ENCODE data around the gene POMGNT1. TPM values are rescaled to one million over a fixed set of nuclear protein-coding genes. Genes with fewer than 3 reads are reported as not detected.

POMGNT1 gene
- polyA plus RNA-seq, 3 donors, result 23.8 to 39.3 (median 24.2) TPM

DNA sequence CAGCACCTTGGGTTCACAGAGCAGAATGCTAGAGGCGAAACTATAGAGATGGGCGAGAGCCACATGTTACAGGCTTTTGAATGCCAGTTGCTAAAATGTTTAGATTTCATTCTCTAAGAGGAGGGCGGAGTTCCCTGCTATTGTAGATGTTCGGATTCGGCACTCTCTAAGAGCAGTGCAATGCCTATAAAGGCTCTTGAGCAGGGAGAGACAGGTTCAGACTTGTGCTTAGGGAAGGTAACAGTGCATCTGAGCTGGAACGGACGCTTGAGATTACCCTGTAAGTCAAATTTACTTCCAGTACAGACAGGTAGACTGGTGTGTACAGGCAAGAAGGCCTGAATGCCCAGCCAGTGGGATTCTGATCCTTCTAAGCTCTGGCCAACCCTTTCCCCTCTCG, 20.2 kb upstream of the POMGNT1 start:
- WGBS, 3 donors, result 88 to 90% (median 88%) methylated on average over 8 of the region's 8 CpGs

DNA sequence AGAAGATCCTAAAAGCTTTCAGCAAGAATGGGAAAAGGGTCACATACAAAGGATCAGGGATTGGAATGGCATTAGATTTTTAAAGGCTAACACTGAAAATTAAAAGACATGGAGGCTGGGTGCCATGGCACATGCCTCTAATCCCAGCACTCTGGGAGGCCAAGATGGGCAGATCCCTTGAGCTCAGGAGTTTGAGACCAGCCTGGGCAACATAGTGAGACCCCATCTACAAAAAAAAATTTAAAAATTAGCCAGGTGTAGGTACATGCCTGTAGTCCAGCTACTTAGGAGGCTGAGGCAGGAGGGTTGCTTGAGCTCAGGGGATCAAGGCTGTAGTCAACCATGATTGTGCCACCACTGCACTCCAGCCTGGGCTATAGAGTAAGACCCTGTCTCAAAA, 17.3 kb upstream of the POMGNT1 start:
- no peak overlapping the region for H3K27ac ChIP-seq (ENCODE audit: low read depth, low read length)

More for the DNA sequence above, 20.2 kb upstream of the POMGNT1 start:
- no peak overlapping the region for H3K27ac ChIP-seq (ENCODE audit: low read depth, low read length)

DNA sequence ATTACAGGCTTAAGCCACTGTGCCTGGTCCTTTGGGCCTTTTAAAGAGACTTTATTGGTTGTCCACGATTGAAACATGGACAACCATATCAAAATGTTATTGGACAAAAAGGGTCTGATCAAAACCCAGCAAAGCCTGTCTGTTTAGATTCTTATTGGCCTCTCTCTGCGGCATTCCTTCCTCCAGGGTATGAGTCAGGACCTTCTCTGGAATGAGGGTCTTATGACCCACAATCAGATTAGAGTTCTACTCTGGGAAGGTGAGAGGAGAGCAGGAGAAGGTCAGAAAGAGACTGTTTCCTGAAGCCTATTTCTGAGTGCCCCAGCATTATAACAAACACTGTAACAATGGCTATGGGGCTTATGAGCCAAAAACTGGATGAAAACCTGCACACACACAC, 12.8 kb upstream of the POMGNT1 start:
- 70 to 79% (median 79%) methylated on average over 2 of the region's 2 CpGs for WGBS, 3 donors
- no peak overlapping the region for H3K27ac ChIP-seq (ENCODE audit: low read depth, low read length)

DNA sequence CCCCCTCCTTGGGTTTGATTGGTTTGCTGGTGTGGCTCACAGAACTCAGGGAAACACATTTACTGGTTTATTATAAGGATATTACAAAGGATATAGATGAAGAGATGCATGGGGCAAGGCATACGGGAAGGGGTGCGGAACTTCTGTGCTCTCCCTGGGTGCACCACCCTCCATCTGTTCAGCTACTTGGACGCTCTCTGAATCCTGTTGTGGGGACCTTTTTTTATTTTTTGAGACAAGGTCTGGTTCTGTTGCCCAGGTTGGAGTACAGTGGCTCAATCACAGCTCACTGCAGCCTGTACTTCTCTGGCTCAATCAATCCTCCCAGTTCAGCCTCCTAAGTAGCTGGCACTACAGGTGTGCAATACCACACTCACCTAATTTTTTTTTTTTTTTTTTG, 12.3 kb upstream of the POMGNT1 start:
- WGBS, 3 donors, result 90 to 96% (median 93%) methylated on average over 3 of the region's 3 CpGs

DNA sequence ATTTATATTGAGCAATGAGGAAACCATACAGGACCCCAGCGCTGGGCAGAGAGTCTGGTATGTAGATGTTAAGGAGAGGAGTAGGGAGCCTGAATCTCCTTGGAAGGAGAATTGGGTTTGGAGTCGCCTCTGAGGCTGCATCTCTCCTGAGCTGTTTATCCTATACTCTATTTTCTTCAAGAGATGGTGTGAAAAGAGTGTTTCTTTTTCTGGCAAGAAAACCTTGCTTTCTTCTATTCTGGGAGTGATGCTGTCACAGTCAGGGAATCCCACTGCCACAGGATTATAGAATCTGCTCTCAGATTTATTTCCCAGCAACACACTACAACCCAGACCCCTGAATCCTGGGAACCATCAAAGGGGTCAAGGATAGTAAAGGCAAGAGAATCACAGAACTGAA, 8.2 kb upstream of the POMGNT1 start:
- WGBS, 3 donors, result 81 to 90% (median 83%) methylated on average over 2 of the region's 2 CpGs
- no peak overlapping the region for H3K27ac ChIP-seq (ENCODE audit: low read depth, low read length)

More for the DNA sequence above, 12.3 kb upstream of the POMGNT1 start:
- no peak overlapping the region for H3K27ac ChIP-seq (ENCODE audit: low read depth, low read length)

DNA sequence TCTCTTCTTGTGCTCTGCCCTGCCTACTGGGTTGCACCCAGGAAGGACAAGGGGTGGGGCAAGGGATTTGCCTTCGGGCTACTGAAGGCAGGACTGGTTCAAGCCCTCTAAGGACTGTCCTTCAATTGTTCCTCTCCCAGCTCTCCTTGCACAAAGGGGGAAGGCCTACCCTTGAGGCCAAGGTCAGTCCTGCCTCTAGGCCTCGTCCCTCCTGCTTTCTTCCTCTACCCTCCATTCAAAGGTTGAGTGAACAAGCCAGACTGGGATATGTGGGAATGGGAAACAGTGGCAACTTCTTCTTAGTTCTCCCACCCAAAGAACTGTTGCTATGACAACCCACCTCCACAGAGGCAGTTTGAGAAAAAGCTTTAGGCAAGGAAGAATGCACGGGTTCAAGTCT, 7.6 kb upstream of the POMGNT1 start:
- 32 to 62% (median 54%) methylated on average over 3 of the region's 3 CpGs for WGBS, 3 donors
- H3K27ac ChIP-seq (ENCODE audit: low read depth, low read length), result no peak overlapping the region

DNA sequence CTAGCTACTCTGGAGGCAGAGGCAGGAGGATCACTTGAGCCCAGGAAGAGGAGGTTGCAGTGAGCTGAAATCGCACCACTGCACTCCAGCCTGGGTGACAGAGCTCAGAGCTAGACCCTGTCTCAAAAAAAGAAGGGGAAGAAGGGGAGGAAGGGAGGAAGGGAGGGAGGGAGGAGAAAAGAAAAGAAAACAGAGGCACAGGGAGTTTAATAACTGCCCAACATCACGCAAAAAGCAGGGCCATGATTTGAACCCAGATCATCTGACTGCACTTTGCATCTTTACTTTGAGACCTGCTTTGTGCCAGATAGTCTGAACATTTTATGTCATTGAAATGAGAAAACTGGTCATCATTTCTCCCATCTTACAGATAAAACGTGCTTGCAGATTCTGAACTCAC, 6.9 kb upstream of the POMGNT1 start:
- H3K27ac ChIP-seq (ENCODE audit: low read depth, low read length), result no peak overlapping the region
- 72 to 83% (median 76%) methylated on average over 3 of the region's 3 CpGs for WGBS, 3 donors

DNA sequence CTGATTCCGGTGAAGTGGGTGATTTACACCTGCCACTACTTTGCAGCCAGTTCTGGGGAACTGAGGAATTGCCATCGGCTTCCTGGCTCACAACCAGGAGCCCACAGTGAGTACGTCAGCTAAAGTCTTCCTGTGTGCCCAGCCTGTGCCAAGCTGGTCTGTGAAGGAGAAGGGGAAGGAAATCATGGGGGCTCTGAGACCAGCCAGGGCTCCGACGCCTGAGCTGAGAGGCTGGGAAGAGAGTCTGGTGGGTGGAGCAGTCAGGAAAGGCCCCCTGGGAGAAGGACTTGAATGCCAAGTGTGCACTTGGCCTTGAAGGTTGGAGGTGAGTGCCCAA, 6.1 kb upstream of the POMGNT1 start:
- H3K27ac ChIP-seq (ENCODE audit: low read depth, low read length), result no peak overlapping the region
- 13 to 70% (median 28%) methylated on average over 5 of the region's 5 CpGs for WGBS, 3 donors

DNA sequence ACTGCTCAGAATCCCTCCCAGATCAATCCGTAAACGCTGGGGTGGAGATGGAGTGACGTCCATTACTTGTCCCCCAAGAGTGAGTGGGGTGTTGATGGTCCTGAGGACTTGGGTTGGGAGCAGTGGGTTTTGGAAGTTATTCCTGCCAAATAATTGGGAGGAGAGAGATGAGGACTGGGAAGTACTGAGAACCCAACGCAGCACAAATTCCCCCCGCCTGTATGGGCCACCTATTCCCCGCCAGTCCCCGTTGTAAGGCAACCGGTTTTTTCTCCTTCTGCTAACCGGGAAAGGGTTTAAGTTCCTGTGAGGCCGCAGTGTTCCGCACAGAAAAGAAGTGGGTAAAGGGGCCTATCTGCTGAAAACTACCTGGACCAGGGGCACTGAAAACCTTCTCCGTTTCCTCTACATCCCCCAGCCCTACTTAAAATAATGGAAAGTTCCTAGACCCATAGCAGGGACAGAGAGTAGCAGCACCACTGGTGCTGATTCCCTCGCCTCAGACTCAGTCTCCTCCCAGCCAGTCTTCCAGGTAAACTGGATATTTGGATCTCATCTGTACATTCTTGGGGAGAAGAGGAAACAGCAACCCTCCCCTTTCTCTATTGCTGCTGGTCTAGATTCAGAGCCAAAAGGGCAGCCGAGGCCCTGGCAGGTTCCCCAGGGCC, 5.6 kb upstream of the POMGNT1 start:
- WGBS, 3 donors, result 28 to 63% (median 29%) methylated on average over 14 of the region's 14 CpGs
- no peak overlapping the region for H3K27ac ChIP-seq (ENCODE audit: low read depth, low read length)

DNA sequence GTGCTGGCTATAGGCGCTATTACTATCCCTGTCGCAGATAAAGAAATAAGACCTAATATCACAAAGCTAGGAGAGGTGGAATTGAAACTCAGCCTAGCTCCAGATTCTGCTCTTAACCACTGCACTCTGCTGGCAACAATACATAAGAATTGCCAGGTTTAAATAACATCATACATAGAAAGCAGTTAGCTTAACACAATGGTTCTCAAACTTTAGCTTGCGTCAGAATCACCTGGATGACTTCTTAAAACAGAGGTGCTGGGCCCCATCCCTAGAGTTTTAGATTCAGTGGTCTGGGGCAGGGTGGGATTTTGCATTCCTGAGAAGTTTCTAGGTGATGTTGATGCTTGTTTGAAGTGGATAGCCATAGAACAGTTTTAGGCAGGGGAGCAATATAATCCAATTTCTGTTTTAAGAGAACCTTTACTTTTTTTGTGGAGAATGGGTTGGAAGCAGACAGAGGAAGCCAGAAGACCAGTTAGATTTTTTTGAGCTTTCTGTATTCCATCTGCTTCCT, 1.1 kb upstream of the POMGNT1 start:
- WGBS, 3 donors, result 66 to 89% (median 81%) methylated on average over 3 of the region's 3 CpGs
- H3K27ac ChIP-seq (ENCODE audit: low read depth, low read length), result no peak overlapping the region

DNA sequence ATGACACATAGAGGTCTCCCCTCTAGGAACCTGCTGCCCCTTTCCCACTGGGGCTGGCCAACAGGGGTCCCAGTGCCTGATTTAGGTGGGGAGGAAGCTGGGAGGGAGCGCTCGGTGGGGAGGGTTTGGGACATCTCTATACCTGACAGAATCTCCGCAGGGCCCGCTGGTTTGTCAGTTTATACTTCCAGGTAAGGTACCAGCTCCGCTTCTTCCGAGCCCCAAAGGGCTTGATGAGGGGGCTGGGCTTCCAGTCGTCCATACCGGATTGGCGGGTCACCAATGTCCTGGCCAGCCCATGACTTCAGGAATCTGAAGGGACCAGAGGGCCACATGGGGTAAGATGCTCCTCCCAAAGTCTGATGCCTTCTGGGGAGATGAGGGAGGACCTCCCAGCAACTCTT, 672 bp downstream of the POMGNT1 start:
- H3K27ac ChIP-seq (ENCODE audit: low read depth, low read length), result no peak overlapping the region
- WGBS, 3 donors, result 50 to 70% (median 65%) methylated on average over 9 of the region's 9 CpGs

DNA sequence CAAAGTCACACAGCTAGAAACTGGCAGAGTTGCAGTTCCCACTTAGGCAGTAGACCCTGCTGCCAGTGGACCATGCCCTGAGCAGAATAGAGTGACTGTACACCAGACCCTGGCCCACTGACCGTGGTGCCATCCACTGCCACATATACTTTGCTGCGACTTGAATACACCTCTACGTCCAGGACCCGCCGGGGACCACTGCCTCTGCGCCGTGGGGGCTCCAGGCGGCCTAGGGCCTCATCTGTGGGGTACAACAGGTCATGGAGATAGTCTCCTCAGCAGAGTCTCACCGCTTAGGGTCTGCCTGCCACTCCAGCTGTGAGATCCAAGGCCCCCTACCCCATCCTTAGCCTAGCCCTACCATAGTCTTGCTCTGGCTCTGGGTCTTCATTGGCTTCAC, 1.6 kb downstream of the POMGNT1 start:
- H3K27ac ChIP-seq (ENCODE audit: low read depth, low read length), result no peak overlapping the region
- WGBS, 3 donors, result 96 to 98% (median 96%) methylated on average over 9 of the region's 9 CpGs

DNA sequence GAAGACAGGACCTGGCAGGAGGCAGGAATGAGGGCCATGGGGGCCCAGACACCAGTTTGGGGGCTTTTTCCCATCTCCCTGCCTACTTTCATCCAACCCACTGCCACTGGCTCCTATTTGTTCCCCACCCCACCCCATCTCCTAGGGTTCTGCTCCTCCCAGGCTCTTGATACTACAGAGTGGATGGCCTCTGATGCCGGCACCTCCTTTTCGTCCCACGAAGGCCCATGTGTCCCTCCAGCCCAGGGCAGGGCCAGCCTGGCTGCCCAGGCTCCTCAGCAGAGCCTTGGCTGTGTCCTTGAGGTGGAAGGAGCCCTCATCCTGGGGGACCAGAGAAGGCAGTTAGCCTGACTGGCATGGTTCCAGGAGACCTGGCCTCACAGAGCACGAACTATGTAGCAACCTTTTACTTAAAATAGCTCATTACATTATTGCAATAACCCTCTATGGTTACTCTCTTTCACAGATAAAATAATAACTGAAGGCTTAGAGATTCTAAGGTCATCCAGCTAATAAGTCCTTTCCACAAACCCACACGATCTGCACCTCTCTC, 3.5 kb downstream of the POMGNT1 start:
- 66 to 72% (median 71%) methylated on average over 5 of the region's 5 CpGs for WGBS, 3 donors
- H3K27ac ChIP-seq (ENCODE audit: low read depth, low read length), result no peak overlapping the region

DNA sequence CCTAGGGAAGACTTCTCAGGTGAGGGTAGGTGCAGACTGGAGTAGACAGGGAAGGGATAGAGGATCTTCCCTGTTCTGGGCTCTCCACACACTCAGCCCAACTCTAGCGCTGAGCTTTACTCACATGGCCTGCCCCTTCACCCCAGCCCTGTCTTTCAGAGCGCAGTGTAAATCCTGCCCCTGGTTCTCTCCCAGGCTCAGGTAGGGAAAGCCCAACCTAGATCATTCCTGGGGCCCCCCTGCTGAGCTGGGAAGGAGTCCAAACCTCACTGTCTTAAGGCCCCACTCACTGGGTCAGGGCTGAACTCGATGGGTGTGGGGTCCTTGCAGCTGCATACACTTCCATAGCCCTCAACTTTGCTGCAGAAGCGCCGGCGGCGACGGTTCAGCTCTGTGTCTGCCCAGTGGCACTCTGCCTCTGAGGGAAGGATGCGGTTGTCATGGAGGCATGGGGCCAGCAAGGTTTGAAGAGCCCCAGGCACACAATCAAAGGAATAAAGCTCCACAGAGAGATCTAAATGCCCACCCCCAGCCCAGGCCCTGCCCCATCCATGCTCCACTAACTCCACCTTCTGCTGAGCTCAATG, 4.2 kb downstream of the POMGNT1 start:
- WGBS, 3 donors, result 86 to 91% (median 88%) methylated on average over 9 of the region's 9 CpGs
- no peak overlapping the region for H3K27ac ChIP-seq (ENCODE audit: low read depth, low read length)

DNA sequence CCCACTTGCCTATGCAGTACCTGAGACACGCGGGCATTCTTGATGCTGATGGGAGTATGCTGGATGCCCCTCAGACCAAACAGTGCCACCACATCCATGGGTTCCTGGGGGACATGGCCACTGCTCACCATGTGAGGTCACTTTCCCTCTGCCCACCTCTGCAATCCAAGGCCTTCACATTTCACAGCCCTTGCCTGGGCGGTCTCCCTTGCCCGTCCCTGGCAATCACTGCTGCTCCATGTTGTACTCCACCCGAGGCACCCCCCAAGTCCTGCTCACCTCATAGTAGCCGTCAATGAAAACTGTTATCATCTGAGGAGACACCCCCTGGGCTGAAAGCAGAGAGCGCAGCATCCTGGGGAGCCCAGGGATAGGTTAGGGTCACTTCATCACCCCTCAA, 4.9 kb downstream of the POMGNT1 start:
- 92 to 96% (median 95%) methylated on average over 7 of the region's 7 CpGs for WGBS, 3 donors

DNA sequence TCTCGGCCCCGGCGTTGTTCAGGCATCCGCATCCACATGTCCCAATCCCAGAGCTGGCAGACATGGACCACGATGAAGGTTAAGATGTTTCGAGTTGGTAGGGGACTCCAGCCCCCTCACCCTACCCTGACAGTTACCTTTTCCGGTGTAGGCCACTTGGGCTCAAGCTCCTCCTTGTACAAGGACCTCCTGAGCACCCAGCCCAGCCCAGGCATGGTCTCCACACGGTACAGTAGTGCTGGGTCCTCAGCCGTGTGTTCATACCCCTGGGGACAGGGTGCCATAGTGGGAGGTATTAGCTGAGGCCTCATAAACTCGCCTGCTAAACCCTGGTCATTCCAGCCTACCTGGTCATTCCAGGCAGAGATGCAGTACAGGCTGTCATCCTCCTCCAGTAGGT, 6.1 kb downstream of the POMGNT1 start:
- H3K27ac ChIP-seq (ENCODE audit: low read depth, low read length), result no peak overlapping the region
- WGBS, 3 donors, result 92 to 94% (median 92%) methylated on average over 10 of the region's 10 CpGs

More for the DNA sequence above, 4.9 kb downstream of the POMGNT1 start:
- no peak overlapping the region for H3K27ac ChIP-seq (ENCODE audit: low read depth, low read length)

DNA sequence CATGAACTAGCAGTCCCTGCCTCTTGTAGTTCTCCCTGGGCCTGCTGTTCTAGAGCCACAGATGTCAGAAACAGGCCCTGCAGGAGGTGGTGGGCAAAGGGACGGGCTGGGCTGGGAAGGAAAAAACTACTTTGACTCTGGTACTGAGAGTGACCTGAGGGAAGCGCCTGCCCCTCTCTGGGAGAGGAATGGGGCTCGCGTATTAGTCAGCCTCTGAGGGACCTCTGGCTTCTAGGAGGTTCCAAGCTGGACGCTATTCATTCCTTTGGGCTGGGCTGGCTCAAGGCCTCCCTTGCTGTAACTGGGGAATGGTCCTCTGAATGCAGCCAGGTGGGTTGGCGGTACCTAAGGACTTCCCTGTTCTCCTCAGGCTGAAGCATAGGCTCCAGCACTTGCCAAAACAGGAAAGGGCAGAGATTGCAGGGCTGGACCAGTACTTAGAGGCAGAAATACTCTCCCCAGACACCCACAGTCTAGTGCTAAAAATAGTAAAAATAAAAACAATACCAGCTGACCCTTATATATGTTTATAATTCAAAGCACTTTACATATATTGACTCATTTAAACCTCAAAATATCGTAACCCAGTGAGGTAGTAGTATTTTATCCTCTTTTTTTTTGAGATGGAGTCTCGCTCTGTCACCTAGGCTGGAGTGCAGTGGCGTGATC, 7.1 kb downstream of the POMGNT1 start:
- 87 to 94% (median 90%) methylated on average over 9 of the region's 9 CpGs for WGBS, 3 donors
- no peak overlapping the region for H3K27ac ChIP-seq (ENCODE audit: low read depth, low read length)

DNA sequence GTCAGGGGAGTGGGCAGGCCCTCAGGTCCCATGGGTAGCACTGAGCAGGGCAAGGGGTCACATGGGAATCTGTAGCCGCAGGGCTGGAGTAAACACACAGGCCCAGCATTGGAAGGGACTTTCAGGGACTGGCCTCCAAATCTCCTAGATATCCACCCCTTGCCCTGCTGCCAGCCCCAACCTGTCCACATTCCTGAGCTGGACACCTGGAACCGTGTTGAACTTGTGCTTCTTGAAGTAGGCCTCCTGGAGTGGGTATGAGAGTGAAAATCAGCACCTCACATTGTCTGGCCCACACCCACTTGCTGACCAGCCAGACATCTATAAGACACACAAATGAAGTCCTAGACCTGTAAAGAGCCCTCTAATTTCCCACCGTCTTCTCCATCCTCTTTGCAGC, 7.7 kb downstream of the POMGNT1 start:
- 76 to 83% (median 81%) methylated on average over 3 of the region's 3 CpGs for WGBS, 3 donors
- no peak overlapping the region for H3K27ac ChIP-seq (ENCODE audit: low read depth, low read length)

DNA sequence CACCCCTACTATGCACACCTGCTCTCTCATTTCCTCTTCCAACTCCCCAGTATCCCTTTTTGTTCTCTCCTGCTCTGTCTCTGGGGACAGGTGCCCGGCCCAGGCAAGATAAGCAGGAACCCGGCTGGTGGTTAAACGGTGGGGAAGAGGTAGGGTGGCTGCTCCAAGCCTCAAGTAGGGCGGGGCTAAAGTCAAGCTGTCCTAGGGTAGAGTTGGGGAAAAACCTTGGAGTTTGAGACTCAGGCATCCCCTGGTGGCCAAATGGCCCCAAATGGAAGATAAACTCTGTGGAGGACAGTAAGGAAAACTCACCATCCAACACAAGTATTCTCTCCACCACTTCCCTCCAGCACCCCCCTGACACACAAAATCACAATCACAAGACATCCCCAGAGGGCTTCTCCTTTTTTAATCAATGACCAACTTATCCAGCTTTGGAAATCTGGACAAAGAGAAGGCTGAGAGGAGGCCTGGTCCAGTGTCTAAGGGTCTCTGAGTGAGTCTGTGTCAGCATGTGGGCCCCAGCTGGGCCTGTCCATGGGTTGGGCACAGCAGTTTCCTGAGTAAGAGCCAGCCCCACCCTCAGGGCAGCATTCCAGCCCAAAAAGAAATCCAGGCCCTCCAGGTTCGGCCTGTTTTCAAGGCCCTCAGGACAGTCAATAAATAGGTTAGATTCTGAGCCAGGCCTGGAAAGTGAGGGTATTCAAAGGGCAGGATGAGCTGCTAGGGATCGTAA, 9.8 kb downstream of the POMGNT1 start:
- 59 to 74% (median 69%) methylated on average over 6 of the region's 6 CpGs for WGBS, 3 donors

More for the DNA sequence above, 9.8 kb downstream of the POMGNT1 start:
- no peak overlapping the region for H3K27ac ChIP-seq (ENCODE audit: low read depth, low read length)
